GM19193 (cell line): ENCODE data around the gene COL16A1.

ENCODE experiments used
- POLR2A ChIP-seq: IDR thresholded peaks from 4 replicates; pipeline ENCODE4 v1.6.1; 2011; ENCODE audit not compliant: insufficient read depth, insufficient read length; ENCODE audit errors: extremely low read depth

COL16A1 gene

DNA sequence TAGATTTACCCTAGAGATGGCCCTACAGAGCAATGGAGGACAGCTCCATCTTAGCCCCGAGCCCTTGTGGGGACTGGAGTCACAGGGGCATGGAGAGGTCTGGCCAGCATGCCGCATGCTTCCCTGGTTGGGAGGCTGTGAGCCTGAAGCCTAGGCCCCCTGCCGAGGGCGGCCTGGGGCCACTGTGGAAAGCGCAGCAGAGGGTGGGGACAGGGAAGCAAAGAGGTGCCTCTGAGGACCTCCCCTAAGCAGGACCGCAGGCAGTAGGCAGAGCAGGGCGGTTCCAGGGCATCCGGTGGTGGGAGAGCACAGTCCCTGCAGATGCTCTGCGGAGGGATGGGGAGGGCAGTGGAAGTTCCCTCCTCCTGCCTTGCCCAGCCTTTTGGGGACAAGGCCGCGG is 32.7 kb downstream of the COL16A1 start:
- TF ChIP-seq POLR2A: no peak

DNA sequence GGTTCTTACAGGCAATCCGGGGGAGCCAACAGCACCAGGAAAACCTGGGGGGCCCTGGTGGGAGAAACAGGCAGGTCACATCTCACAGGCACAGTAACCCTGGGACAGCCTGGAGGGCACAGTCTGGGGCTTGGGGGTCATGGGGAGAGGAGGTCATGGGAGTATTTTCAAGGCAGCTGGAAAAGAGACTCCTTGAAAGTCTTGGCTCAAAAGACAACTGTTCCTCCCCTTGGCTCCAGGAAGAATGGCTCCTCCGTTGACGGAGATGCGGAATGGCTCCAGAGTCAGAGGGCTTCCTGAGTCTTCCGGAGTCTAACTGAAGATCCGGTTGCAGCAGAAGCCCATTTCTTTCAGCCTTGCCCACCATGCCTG is 33.2 kb downstream of the COL16A1 start:
- no peak for TF ChIP-seq POLR2A

DNA sequence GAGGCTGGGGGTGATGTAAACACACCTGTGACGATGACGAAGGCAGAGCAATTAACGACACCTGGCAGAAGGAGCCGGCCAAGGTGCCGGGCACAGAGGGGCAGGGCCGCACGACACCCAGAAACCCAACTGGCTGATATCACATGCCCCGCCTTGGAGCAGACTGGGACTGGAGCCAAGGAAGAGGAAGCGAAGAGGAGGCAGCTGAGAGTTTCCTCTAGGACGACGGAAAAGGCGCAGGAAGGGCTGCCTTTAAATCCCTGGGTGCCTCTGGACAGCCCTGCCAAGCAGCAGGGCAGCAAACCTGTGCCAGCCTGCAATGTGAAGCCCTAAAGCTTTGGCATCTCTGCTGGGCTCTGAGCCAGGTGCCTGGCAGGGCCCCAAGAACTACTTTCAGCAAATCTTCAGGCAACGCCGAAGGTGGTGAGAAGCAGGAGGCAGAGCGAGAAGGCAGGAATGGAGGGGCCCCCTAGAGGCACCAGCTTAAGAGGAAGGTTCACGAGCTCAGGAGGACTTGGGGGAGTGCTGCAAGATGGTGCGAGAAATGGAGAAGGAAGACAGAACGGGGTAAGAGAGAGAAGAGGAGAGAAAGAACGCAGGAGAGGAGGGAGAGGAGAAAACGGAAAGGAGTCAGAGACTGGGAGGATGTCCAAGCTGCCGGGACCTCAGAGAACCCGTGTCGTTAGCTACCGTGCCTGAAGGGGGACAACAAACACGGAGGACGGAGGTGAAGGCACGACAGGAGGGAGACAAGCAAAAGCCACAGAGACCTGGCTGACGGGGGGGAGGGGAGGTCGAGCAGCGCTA is 33.8 kb downstream of the COL16A1 start:
- TF ChIP-seq POLR2A: no peak

DNA sequence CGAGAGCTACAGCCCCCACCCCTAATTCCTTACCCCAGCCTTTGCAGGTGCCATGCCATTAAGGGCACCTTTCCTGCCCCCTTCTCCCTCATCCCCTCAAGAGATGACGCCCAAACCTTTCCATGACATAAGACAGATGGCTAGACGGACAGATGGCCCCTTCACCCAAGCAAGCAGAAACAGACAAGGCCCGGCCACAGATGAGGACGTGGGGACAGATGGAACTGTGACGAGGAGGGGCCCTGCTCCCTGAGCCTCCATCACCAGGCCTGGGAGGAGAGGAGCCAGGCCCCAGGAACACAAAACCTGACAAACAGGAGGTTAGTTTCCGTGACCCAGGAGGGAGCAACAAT is 34.4 kb downstream of the COL16A1 start:
- no peak for TF ChIP-seq POLR2A

DNA sequence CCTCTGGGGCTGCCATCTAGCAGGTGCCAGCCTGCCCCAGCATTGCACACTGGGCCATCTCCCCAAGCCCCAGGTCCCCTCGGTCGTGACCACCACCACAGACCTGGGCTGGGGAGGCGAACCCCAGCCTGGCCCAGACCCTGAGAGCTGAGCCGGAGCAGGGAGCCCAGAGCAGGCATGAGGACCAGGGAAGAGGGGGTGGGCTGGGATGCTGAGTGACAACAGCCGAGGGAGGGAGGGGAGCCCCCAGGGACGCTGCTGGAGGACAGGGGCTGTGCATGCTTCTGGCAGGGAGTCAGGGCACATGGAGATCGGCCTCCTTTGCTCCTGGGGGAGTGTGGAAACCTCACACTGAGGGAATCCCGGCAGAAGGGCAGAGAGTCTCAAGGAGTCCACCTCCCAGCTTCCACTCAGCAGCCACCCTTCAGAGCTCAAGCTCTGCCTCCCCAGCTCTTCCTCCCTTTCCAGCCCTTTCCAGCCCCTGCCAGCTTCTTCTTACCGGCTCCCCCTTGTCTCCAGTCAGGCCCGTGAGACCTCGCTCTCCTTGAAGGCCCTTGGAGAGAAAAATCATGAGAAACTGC is 35.4 kb downstream of the COL16A1 start:
- TF ChIP-seq POLR2A: no peak

DNA sequence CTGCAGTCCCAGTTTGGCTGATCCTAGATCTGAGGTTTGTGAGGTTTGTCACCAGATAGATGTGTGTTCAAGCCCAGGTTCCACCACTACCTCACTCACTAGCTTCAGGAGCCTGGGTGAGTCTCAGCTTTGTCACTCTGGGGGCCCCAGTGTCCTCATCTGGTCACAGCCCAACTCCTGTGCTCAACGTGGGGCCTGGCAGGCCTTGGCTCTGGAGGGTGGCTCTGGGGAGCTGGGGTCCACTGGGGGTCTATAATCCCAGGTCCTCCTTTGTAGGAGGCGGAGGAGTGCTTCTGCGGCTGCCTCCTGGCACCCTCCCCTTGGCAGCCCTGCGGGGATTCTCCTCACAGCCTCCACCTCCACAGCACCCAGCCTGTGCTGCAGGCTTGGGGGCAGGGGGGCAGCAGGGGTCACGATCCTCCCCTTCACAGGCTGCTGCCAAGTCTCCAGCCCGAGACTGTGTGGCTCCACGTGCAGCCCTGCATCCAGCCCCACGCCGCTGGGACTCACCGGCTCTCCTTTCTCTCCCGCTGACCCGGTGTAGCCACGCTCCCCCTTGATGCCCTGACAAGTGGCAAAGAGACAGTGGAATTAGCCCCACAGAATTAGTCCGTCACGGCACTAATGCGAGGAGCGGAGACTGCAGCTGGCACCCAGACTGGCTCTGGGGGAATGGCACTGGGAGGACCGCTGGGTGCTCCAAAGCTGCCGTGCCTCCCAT is 36.6 kb downstream of the COL16A1 start:
- no peak for TF ChIP-seq POLR2A

DNA sequence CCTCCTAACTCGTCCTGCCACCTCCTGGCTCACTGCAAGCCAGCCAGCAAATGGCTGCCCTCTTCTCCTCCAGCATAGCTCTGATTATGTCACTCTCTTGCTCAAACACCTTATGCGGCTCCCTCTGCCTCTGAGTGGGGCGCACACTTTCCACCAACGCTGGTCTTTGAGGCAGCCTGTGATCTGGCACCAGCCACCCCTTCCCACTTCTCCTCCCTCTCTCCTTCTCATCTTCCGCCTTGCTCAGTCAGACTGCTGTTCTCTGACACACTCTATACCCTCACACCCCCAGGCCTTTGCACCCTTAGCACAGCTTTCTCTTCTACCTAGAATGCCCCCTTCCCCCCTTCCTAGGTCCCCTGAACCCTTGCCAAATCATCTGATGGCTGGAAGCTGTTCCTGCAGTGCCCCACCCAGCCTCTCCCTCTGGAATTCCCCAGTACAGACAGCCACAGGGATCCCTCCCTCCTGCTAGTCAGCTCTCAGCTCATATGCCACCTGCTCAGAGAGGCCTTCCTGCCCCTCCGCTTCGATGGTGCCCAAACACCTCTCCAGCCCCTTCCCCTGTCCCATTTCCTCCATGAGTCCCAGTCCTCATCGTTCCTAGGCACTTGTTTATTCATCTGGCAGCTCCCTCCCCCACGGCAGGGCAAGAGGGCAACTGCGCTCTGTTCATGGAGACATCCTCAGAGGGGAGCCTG is 37.4 kb downstream of the COL16A1 start:
- no peak for TF ChIP-seq POLR2A

DNA sequence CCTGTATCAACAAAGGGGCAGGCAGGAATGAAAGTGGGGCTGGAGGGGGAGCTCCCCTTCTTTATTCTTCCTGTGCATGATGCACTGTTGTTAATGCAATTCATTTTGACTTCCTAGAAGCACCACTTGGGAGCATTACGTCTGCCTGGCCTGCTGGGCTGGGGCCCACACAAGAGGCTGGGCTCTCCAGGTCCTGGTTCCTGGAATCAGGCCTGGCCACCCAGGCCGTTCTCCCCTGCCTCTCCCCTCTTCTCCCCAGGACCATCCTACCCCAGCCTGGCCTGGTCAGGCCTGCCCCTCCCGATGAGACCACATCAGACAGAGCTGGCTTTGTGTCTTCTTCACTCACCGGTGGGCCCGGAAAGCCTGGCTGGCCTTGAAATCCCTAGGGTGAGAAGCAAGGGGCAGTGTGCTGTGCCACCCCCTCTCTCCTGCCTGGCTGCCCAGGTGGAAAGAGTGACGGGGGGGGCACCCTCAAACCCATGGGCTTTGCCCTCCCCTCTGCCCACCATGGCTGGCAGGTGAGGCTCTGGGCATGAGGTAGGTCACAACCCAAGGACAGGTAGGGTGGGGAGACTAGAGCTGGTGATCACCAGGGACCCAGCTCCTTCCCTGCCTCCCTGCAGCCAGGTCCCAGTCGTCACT is 38.5 kb downstream of the COL16A1 start:
- no peak for TF ChIP-seq POLR2A

DNA sequence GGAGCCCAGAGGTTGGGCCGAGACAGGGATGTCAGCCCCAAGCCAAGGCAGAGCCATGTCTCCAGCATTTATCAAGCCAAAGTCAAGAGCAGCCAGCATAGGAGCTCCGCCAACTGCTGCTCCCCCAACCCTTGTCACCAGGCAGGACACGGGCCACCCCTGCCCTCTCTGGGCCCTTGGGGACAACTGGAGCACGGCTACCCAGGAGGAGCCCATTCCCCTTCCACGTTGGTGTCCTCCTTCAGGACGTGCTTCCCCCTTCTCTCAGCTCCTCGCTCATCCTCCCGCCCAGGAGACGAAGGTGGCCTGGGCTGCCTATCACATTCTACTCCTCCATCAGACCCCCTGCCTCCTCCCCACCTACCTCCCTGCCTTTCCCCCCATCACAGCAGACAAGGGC is 39.3 kb downstream of the COL16A1 start:
- TF ChIP-seq POLR2A: no peak

DNA sequence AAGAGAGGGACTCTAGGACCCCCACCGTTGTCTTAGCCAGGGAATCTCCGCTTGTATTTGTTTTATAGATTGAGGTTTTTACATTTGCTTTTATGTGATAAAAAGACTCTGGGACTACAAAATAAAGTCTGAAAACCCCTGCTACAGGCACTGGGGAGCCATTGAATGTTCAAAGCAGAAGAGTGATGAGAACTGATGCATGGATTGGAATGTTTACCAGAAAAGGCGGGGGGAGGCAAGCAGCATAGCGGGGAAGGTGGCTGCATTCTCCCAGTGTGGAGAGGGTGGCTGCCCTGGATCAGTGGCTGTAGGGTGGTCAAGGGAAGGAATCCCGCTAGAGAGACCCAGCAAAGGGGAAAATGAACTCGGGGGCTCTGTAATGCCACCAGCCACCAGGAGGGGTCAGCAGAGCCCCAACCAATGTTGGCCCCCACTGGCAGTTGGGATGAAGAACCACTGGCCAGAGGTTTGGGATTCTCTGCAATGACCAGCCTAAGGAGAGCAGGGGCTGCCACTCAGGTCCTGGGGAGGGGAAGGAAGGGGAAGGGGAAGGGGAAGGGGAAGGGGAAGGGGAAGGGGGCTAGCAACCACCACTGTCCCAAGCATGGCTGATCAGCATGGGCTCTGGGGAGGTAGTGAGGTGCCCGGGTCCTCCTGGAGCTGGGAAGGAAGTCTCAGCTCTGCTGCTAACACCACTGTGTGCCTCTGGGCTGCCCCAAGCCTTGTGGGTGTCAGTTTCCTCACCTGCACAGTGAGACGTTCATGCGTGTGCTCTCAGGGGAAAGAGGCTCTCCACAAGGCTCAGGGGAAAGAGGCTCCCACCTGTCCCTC is 40.0 kb downstream of the COL16A1 start:
- no peak for TF ChIP-seq POLR2A

DNA sequence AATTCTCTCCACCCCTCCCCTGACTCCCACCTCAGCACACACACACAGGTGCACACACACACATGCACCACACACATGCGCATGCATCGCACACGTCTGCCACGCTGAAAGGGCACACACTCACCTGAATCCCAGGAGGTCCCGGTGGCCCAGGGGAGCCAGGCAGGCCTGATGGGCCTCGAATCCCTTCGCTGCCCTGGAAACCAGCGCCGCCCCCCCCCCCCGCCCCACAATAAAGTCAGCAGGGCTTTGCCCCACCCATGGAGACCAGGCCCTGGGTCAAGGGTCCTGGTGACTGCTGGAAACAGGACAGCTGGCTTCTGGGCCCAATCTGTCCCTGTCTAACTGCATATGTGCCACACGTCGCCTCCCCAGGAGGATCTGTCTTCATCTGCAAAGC is 41.4 kb downstream of the COL16A1 start:
- TF ChIP-seq POLR2A: no peak

DNA sequence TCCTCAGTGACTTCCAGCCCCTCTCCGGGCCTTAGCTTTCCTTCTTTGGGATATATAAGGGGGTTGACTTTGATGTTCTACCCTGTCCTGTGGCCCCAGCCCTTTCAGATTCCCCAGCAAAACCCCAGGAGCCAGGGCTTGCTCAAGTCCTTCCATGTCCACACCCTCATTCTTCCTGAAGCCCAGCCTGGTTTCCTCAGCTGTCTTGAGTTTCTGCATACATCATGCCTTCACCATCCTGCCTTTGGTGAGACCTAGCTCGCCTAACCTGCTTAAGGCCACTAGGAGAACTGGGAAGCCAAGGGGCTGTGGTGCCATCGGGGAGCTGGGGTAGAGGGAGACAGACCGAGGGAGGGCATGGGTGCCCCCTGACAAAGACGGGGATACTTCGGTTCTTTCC is 42.0 kb downstream of the COL16A1 start:
- TF ChIP-seq POLR2A: no peak

DNA sequence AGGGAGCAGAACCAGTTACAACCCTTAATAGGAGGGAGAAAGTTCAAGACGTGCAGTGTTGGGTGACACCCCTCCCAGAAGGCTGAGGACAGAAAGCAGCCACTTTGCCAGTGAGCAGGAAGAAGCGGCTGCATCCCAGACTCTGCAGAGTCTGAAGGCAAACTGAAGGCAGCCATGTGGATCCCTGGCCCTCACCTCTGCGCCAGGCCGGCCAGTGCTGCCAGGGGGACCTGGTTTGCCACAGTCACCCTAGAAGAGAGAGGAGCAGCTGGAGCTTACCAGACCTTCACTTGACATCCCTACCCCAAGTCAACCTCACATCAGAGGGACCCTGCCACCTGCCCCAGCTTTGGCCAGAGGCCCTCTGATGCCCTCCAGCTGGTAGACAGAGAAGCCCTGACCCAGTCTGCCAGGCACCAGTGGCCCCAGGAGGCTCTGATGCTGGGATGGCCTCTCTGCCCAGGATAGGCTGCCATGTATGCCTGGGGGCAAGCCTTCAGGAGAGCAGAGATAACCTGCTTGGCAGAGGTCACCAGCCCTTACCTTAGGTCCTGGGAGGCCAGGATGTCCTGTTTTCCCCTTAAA is 42.9 kb downstream of the COL16A1 start:
- no peak for TF ChIP-seq POLR2A

DNA sequence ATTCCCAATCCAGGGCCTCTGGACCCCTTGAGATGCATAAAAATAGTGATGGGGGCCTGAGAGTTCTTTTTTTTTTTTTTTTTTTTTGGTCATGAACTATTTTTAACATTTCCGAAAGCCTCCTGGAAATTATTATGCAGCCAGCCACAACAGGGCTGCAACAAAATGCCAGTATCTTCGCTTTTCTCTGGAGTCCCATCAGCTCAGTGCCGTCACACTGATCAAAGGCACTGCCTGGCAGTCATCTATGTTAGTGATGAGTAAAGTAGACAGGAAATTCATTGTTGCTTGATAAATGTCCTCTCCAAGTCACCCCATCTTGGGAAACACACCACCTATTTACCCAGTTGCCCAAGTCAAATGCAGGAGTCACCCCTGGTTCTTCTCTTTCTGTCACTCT is 43.9 kb downstream of the COL16A1 start:
- no peak for TF ChIP-seq POLR2A
